ENCODE measurements around the gene RAB15.

DNA sequence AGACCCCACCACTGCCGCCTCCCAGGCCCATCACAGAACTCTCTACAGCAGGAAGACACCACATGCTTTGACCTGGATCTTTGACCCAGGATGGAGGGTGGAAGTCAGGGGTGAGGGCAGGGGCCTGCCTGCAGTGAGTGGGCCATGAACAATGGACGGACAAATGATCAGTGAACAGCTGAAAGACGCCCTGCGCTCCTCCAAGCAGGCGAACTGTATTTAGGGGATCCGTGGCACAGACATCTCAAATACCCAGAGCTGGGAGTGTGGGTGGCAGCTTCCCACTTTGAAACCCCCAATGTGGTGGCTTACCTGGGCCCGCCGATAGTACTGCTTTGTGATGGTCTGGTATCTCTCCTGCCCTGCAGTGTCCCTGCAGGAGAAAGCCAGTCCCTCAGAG, 20.8 kb downstream of the RAB15 start:
- TF ChIP-seq POLR2A (IDR thresholded peaks at IDR 0.05): no peak
- no peak for TF ChIP-seq CTCF (IDR thresholded peaks at IDR 0.05)
- no peak for TF ChIP-seq EP300 (IDR thresholded peaks at IDR 0.05)

Data from stomach (tissue), 4 donors.